WERI-Rb-1 (cell line): ENCODE results near the gene ATG4D.

Source experiments
- DNase-seq: peaks from one replicate; pipeline ENCODE4 v3.0.0-alpha.2; 2020
- H3K27ac ChIP-seq: fragments of 250-450 bp; sonication (Bioruptor Pico); 2 replicates; pipeline ENCODE4 v1.5.1; 2020; ENCODE audit warnings: mild to moderate bottlenecking, moderate library complexity
- H3K27me3 ChIP-seq: fragments of 250-450 bp; sonication (Bioruptor Pico); 2 replicates; pipeline ENCODE4 v1.5.1; 2021; ENCODE audit warnings: mild to moderate bottlenecking, low read depth, moderate library complexity; ENCODE audit not compliant: insufficient read depth, severe bottlenecking
- H3K36me3 ChIP-seq: fragments of 250-450 bp; sonication (Bioruptor Pico); 2 replicates; pipeline ENCODE4 v1.5.1; 2020; ENCODE audit warnings: mild to moderate bottlenecking, moderate library complexity
- H3K4me3 ChIP-seq: 2 replicates; pipeline ENCODE4 v1.5.1; 2011; ENCODE audit warnings: low read depth, mild to moderate bottlenecking, control low read depth, low read length
- H3K9me3 ChIP-seq: fragments of 250-450 bp; sonication (Bioruptor Pico); 2 replicates; pipeline ENCODE4 v1.5.1; 2021; ENCODE audit warnings: mild to moderate bottlenecking, moderate library complexity; ENCODE audit not compliant: severe bottlenecking
- TF ChIP-seq, protein P1 (sequence below): IDR thresholded peaks from 2 replicates; pipeline ENCODE4 v1.5.1; 2011; ENCODE audit warnings: low read depth, mild to moderate bottlenecking, control low read depth, inconsistent platforms, low read length

Gene ATG4D

DNA sequence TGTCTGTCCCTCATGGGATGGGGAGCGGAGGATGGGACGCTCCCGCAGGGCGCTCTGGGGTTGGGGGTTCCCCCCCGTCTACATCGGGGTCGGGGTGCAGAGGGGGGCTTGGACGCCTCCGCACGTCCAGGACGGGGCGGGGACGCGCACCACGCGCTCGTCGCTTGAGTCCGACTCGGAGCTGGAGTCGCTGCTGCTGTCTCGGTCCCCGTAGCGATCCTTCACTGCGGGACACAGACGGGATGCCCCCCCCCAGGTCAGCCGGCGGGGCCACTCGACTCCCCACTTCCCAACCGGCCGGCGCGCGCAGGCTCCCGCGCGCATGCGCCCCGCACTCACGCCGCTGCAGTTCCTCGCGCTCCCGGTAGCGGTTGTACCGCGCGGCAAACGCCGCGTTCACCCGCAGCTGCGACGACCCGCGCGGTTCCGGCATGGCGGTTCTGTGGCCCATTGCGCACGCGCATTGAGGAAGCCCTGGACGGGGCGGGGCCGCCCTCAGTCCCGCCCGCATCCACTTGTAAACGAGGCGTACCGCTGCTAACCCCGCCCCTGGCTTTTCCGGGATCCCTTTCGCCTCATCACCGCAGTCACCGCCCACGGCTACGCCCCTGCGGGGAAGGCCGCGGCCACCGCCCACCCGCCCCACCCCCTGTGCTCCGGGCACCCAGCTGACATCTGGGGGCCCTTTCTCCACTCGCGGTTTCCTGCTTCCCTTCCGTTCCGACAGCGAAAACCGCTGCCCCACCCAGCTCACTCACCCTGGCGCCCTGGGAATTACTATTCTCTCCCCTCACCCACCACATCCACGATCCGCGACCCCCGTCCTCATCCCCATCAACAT lies 22.1 kb downstream of the ATG4D start, which contains the start of gene KRI1:
TSS of gene KRI1 (minus strand) at position 444 of the 841 bp plus-strand sequence. CDS start at position 433, 11 bp downstream.
- TF ChIP-seq, protein P1, sequence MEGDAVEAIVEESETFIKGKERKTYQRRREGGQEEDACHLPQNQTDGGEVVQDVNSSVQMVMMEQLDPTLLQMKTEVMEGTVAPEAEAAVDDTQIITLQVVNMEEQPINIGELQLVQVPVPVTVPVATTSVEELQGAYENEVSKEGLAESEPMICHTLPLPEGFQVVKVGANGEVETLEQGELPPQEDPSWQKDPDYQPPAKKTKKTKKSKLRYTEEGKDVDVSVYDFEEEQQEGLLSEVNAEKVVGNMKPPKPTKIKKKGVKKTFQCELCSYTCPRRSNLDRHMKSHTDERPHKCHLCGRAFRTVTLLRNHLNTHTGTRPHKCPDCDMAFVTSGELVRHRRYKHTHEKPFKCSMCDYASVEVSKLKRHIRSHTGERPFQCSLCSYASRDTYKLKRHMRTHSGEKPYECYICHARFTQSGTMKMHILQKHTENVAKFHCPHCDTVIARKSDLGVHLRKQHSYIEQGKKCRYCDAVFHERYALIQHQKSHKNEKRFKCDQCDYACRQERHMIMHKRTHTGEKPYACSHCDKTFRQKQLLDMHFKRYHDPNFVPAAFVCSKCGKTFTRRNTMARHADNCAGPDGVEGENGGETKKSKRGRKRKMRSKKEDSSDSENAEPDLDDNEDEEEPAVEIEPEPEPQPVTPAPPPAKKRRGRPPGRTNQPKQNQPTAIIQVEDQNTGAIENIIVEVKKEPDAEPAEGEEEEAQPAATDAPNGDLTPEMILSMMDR, result peak; percentile 43
- H3K4me3 ChIP-seq, result peak within 1 kb of the TSS; percentile 92
- H3K27ac ChIP-seq, result peak within 1 kb of the TSS; percentile 98
- no peaks in the 10 kb centered on the region for H3K9me3 ChIP-seq
- no peaks in the 10 kb centered on the region for H3K27me3 ChIP-seq
- DNase-seq, result peak; percentile 99
- H3K36me3 ChIP-seq, result peaks cover 52% of the 10 kb centered on the region

DNA sequence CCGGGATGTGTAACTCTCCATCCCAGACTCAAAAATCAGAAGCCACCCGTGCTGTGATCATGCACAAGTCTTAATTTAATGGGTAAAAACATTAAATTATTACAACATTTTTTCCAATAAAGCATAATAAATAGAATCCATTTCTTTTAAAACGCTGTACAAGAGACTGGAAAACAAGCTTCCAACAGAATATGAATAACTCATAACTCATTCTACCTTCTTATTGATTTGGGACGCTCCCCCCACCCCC lies 22.6 kb downstream of the ATG4D start:
- Histone ChIP-seq H3K36me3 (peaks cover 47% of the 10 kb centered on the region), H3K27me3 (no peaks in the 10 kb centered on the region), H3K27ac (peak overlapping the region; percentile 50), H3K9me3 (no peaks in the 10 kb centered on the region), H3K4me3 (peak overlapping the region; percentile 23)
- DNase-seq, result no peak
- TF ChIP-seq, protein P1, result no peak

DNA sequence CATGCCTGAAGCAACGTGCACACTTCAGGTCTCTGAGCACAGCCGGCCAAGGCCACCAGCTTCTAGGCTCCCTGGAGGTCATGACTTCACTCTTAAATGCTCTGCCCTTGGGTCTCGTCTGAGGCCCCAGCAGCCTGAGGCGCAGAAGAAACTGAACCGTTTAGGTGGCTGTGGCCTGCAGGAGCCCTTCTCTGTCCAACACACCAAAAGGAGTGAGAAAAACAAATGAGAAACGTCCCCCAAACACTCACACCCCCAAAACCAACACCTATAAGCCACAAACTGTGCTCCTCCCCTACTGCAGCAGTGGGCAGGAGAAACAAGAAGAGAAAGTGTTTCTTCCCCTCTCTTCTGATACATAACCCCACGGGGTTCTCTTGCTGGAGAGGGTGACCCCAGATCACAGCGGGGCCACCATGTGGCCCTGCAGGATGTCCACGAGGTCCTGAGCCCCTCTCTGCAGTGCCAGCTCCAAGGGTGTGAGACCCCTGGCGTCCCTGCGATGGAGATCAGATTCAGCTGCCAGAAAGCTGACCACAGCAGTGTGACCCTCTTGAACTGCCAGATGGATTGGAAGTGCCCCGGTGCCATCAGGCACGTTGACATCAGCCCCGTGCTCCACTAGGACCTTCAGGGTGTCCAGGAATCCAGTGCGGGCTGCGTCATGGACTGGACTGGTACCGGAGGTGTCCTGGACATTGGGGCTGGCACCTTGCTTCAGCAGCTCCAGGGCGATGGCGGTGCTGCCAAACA lies 23.1 kb downstream of the ATG4D start:
- H3K36me3 ChIP-seq, result peaks cover 42% of the 10 kb centered on the region
- DNase-seq, result no peak
- no peaks in the 10 kb centered on the region for H3K9me3 ChIP-seq
- no peaks in the 10 kb centered on the region for H3K27me3 ChIP-seq
- no peak overlapping the region for H3K4me3 ChIP-seq
- TF ChIP-seq, protein P1, result no peak
- peak overlapping the region; percentile 50 for H3K27ac ChIP-seq

DNA sequence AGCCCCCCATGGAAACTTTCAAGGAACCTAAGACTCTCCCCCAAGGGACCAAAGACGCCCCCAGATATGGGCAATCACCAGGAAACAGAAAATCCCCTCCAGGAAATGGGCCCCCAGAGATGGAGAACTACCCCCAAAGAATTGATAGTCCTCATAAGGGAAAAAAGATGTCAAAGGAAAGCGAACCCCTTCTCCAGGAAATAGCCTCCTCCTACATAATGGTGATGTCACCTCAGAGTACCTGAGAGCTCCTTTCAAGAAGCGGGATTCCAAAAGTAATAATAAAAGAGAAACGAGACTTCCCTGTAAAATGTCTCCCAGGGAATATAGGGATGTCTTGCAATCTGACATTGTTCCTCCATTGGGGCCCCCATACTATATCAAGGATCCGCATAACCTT lies 24.0 kb downstream of the ATG4D start:
- no peaks in the 10 kb centered on the region for H3K9me3 ChIP-seq
- H3K27me3 ChIP-seq, result no peaks in the 10 kb centered on the region
- no peak for DNase-seq
- TF ChIP-seq, protein P1, result no peak
- peak overlapping the region; percentile 77 for H3K4me3 ChIP-seq
- no peak overlapping the region for H3K27ac ChIP-seq
- peaks cover 34% of the 10 kb centered on the region for H3K36me3 ChIP-seq

DNA sequence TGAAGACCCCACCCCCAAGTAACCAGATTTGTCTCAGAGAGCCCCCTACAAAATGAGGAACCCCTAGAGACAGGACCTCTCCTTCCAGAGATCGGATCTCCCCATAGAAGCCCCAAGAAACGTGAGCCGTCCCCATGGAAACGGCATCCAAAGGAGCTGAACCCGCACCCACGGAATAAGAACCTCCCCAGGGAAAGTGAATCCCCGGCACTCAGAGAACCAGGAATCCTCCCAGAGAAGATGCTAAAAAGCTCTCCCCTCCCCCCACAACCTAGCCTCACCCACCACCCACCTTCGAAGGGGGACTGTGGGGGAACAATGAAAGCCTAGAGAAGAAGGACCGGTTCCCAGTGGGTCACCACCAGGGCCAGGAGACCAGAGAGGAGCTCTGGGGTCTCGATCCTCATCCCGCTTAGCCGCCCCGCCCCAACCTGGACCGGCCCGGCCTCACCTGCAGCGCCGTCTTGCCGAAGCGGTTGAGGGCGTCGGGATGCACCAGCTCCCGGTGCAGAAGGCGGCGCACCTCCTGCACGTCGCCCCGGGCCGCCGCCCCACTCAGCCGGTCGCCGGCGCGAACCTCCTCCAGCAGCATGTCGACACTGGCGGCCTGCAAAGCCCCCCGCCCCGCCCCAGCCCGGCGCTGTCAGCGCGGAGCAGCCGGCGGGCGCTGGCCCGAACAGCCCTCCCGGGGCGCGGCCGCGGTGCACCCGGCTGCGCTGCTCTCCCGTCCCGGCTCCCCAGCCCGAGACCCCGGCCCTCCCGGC lies 24.5 kb downstream of the ATG4D start:
- Histone ChIP-seq H3K4me3 (peak overlapping the region; percentile 77), H3K27ac (peak overlapping the region; percentile 63)
- DNase-seq, result no peak

More for the DNA sequence above, 24.5 kb downstream of the ATG4D start:
- Histone ChIP-seq H3K9me3 (no peaks in the 10 kb centered on the region), H3K27me3 (no peaks in the 10 kb centered on the region), H3K36me3 (peaks cover 28% of the 10 kb centered on the region)
- TF ChIP-seq, protein P1, result no peak
